Measurements from ENCODE around the gene PPP1R1B. TPM values are rescaled to one million over a fixed set of nuclear protein-coding genes. Genes with fewer than 3 reads are reported as not detected.

PPP1R1B gene
- total RNA-seq, 1 experiment from 2014 or later: 8.2 TPM

GRCh38 chr17:39655105-39655504 is 28.4 kb downstream of the PPP1R1B start:
- intact Hi-C loops (cut with micrococcal nuclease; ENCODE audit: unreplicated experiment): no loop called here
- no peak for DNase-seq (ENCODE audit: low spot score)
- H3K27me3 ChIP-seq (replicated peaks; ENCODE audit: insufficient read depth, low read depth, low read length, poor library complexity): no peaks in the 10 kb centered on the region
- no TSS peak for BruUV-seq (replicated peaks)
- H3K4me3 ChIP-seq (ENCODE audit: low read depth, low read length, poor library complexity, severe bottlenecking): no peak overlapping the region
- POLR2A ChIA-PET (ENCODE audit: low non-redundant PET): no interaction called here
- CTCF ChIA-PET: interaction anchor here (0.7 to 1.0 kb wide), 2 partner anchors 33 to 865 kb away, joined by 3 read pairs; no protein-coding TSS in a partner anchor
- H3K36me3 ChIP-seq (ENCODE audit: insufficient read depth, low read length, poor library complexity, severe bottlenecking): no peaks in the 10 kb centered on the region
- no peak overlapping the region for H3K27ac ChIP-seq (ENCODE audit: low read depth, low read length, poor library complexity, severe bottlenecking)
- H3K4me1 ChIP-seq (ENCODE audit: insufficient read depth, low read length, poor library complexity, severe bottlenecking): no peaks in the 10 kb centered on the region
- no peaks in the 10 kb centered on the region for H3K9me3 ChIP-seq (ENCODE audit: low read depth, low read length, poor library complexity, severe bottlenecking)
- TF ChIP-seq EZH2 (IDR thresholded peaks at IDR 0.05; ENCODE audit: borderline replicate concordance, low read depth, low read length, poor library complexity, severe bottlenecking) (no peak), CTCF (conservative IDR thresholded peaks at IDR 0.05; ENCODE audit: low read depth, low read length) (no peak)

GRCh38 chr17:39658346-39658745 is 31.6 kb downstream of the PPP1R1B start:
- no peak for DNase-seq (ENCODE audit: low spot score)
- H3K27me3 ChIP-seq (replicated peaks; ENCODE audit: insufficient read depth, low read depth, low read length, poor library complexity): no peaks in the 10 kb centered on the region
- H3K4me1 ChIP-seq (ENCODE audit: insufficient read depth, low read length, poor library complexity, severe bottlenecking): no peaks in the 10 kb centered on the region
- no TSS peak for BruUV-seq (replicated peaks)
- H3K9me3 ChIP-seq (ENCODE audit: low read depth, low read length, poor library complexity, severe bottlenecking): no peaks in the 10 kb centered on the region
- H3K4me3 ChIP-seq (ENCODE audit: low read depth, low read length, poor library complexity, severe bottlenecking): no peak overlapping the region
- CTCF ChIA-PET: no interaction called here
- POLR2A ChIA-PET (ENCODE audit: low non-redundant PET): interaction anchor here (0.7 kb wide), 1 partner anchor 584 kb away, joined by 3 read pairs; no protein-coding TSS in a partner anchor
- H3K27ac ChIP-seq (ENCODE audit: low read depth, low read length, poor library complexity, severe bottlenecking): no peak overlapping the region
- intact Hi-C loops (cut with micrococcal nuclease; ENCODE audit: unreplicated experiment): no loop called here
- H3K36me3 ChIP-seq (ENCODE audit: insufficient read depth, low read length, poor library complexity, severe bottlenecking): no peaks in the 10 kb centered on the region
- TF ChIP-seq EZH2 (IDR thresholded peaks at IDR 0.05; ENCODE audit: borderline replicate concordance, low read depth, low read length, poor library complexity, severe bottlenecking): no peak
- no peak for TF ChIP-seq CTCF (conservative IDR thresholded peaks at IDR 0.05; ENCODE audit: low read depth, low read length)

- Histone ChIP-seq H3K4me1 (ENCODE audit: insufficient read depth, low read length, poor library complexity, severe bottlenecking) (no peaks in the 10 kb centered on the region), H3K36me3 (ENCODE audit: insufficient read depth, low read length, poor library complexity, severe bottlenecking) (no peaks in the 10 kb centered on the region), H3K27ac (ENCODE audit: low read depth, low read length, poor library complexity, severe bottlenecking) (no peak overlapping the region), H3K4me3 (ENCODE audit: low read depth, low read length, poor library complexity, severe bottlenecking) (no peak overlapping the region), H3K9me3 (ENCODE audit: low read depth, low read length, poor library complexity, severe bottlenecking) (no peaks in the 10 kb centered on the region), H3K27me3 (replicated peaks; ENCODE audit: insufficient read depth, low read depth, low read length, poor library complexity) (no peaks in the 10 kb centered on the region)
- intact Hi-C loops (cut with micrococcal nuclease; ENCODE audit: unreplicated experiment): no loop called here
- CTCF ChIA-PET: no interaction called here
- TF ChIP-seq CTCF (conservative IDR thresholded peaks at IDR 0.05; ENCODE audit: low read depth, low read length) (no peak), EZH2 (IDR thresholded peaks at IDR 0.05; ENCODE audit: borderline replicate concordance, low read depth, low read length, poor library complexity, severe bottlenecking) (no peak)
- POLR2A ChIA-PET (ENCODE audit: low non-redundant PET): interaction anchor here (0.7 kb wide), 1 partner anchor 584 kb away, joined by 3 read pairs; no protein-coding TSS in a partner anchor
- no peak for DNase-seq (ENCODE audit: low spot score)
- no TSS peak for BruUV-seq (replicated peaks)
Measured at GRCh38 chr17:39658760-39659159, 32.0 kb downstream of the PPP1R1B start.
